SHP77 treated with DMSO at 0.1 percent for 48 hours (cell line): ENCODE results near the gene TBCEL.
"Not testable (repeated sequence)": the region's sequence is repeated elsewhere in the genome, so short reads cannot be mapped to it uniquely, and the experiment has no call there.

Source experiments
- DNase-seq: peaks from one replicate; lab custom pipeline; 2025; lab: John Stamatoyannopoulos, UW

TBCEL gene

GRCh38 chr11:121105481-121106195 is 81.7 kb downstream of the TBCEL start:
- DNase-seq: no peak

GRCh38 chr11:121106812-121107211 is 82.9 kb downstream of the TBCEL start:
- no peak for DNase-seq

- DNase-seq: no peak
Observed at GRCh38 chr11:121108413-121108812, 84.5 kb downstream of the TBCEL start.

- DNase-seq: no peak
Observed at GRCh38 chr11:121109471-121109870, 85.6 kb downstream of the TBCEL start.

- no peak for DNase-seq
Observed at GRCh38 chr11:121109916-121110586, 86.1 kb downstream of the TBCEL start.

- no peak for DNase-seq
Observed at GRCh38 chr11:121110871-121111724, 87.2 kb downstream of the TBCEL start.

- DNase-seq: peak; percentile 45
Observed at GRCh38 chr11:121112498-121113455, 88.9 kb downstream of the TBCEL start.

- no peak for DNase-seq
Observed at GRCh38 chr11:121113611-121114010, 89.7 kb downstream of the TBCEL start.

GRCh38 chr11:121115024-121115423 is 91.1 kb downstream of the TBCEL start:
- DNase-seq: not testable (repeated sequence)

GRCh38 chr11:121117788-121118187 is 93.9 kb downstream of the TBCEL start:
- no peak for DNase-seq

GRCh38 chr11:121119440-121119839 is 95.5 kb downstream of the TBCEL start:
- no peak for DNase-seq

GRCh38 chr11:121122328-121122727 is 98.4 kb downstream of the TBCEL start:
- no peak for DNase-seq

- DNase-seq: no peak
Observed at GRCh38 chr11:121123496-121124069, 99.7 kb downstream of the TBCEL start.

- DNase-seq: no peak
Observed at GRCh38 chr11:121127809-121128208, 103.9 kb downstream of the TBCEL start.

GRCh38 chr11:121129362-121130340 is 105.7 kb downstream of the TBCEL start:
- no peak for DNase-seq

GRCh38 chr11:121131656-121132055 is 107.8 kb downstream of the TBCEL start:
- DNase-seq: no peak

GRCh38 chr11:121132211-121132976 is 108.5 kb downstream of the TBCEL start:
- DNase-seq: peak; percentile 4

- DNase-seq: no peak
Observed at GRCh38 chr11:121134741-121135312, 110.9 kb downstream of the TBCEL start.

GRCh38 chr11:121137005-121137404 is 113.1 kb downstream of the TBCEL start:
- DNase-seq: no peak
